IMR-90 (cell line): ENCODE results near the gene HAND2. TPM values are rescaled to one million over a fixed set of nuclear protein-coding genes. Genes with fewer than 3 reads are reported as not detected.

Experiments used
- ATAC-seq: fragments of 200-7000 bp; cut with Tn5 transposase; 2 replicates; pipeline ENCODE4 v1.9.1; 2020; ENCODE audit warnings: low read depth, mild to moderate bottlenecking, moderate library complexity
- BruUV-seq: library from RNA; stranded (reverse); fragments of 400-500 nt; replicated peaks from 2 replicates; lab custom pipeline; 2021; lab: Mats Ljungman, UMichigan
- CTCF ChIA-PET: fragments of 300-600 bp; formaldehyde crosslinking; extraction: SDS; loops from one replicate; lab custom pipeline; 2021; ENCODE audit warnings: antibody characterized with exemption; lab: Yijun Ruan, JAX
- POLR2A ChIA-PET: fragments of 300-600 bp; sonication (Branson Sonifier 250); formaldehyde crosslinking; loops from one replicate; lab custom pipeline; 2022; ENCODE audit warnings: antibody characterized with exemption; ENCODE audit not compliant: unreplicated experiment; lab: Charles Lee
- DNase-seq: peaks from one replicate; pipeline ENCODE4 v3.0.0; 2013
- H2AFZ ChIP-seq: replicated peaks from 2 replicates; pipeline ENCODE3; 2013; ENCODE audit warnings: low read length, mild to moderate bottlenecking; ENCODE audit not compliant: poor library complexity
- H2AK5ac ChIP-seq: 2 replicates; pipeline ENCODE4 v1.6.1; 2013; ENCODE audit warnings: low read depth, low read length, inconsistent platforms
- H2AK9ac ChIP-seq: replicated peaks from 2 replicates; pipeline ENCODE3; 2013; ENCODE audit warnings: mild to moderate bottlenecking, low read depth, low read length, moderate library complexity; ENCODE audit not compliant: poor library complexity
- H2BK120ac ChIP-seq: 2 replicates; pipeline ENCODE4 v1.6.1; 2013; ENCODE audit warnings: low read depth, low read length, inconsistent platforms
- H2BK15ac ChIP-seq: 3 replicates; pipeline ENCODE4 v1.6.1; 2013; ENCODE audit warnings: low read depth, low read length, inconsistent platforms
- H2BK20ac ChIP-seq: 2 replicates; pipeline ENCODE4 v1.6.1; 2013; ENCODE audit warnings: low read depth, mild to moderate bottlenecking, inconsistent platforms, low read length, moderate library complexity
- H2BK5ac ChIP-seq: 2 replicates; pipeline ENCODE4 v1.6.1; 2013; ENCODE audit warnings: mild to moderate bottlenecking, low read depth, low read length, inconsistent platforms; ENCODE audit not compliant: poor library complexity, severe bottlenecking
- H3K14ac ChIP-seq: replicated peaks from 2 replicates; pipeline ENCODE4 v1.6.1; 2013; ENCODE audit warnings: low read depth, low read length, inconsistent platforms
- H3K18ac ChIP-seq: 2 replicates; pipeline ENCODE4 v1.6.1; 2013; ENCODE audit warnings: low read depth, low read length, control low read depth
- H3K23ac ChIP-seq: 2 replicates; pipeline ENCODE4 v1.6.1; 2013; ENCODE audit warnings: low read depth, low read length, inconsistent platforms
- H3K27ac ChIP-seq: 2 replicates; pipeline ENCODE4 v1.5.1; 2013; ENCODE audit warnings: mild to moderate bottlenecking, control low read depth, low read length; ENCODE audit not compliant: insufficient read depth
- H3K27me3 ChIP-seq: 2 replicates; pipeline ENCODE4 v1.6.1; 2013; ENCODE audit warnings: low read length; ENCODE audit not compliant: control insufficient read depth, insufficient read depth
- H3K36me3 ChIP-seq: 2 replicates; pipeline ENCODE4 v1.6.1; 2013; ENCODE audit warnings: low read length, mixed read lengths; ENCODE audit not compliant: control insufficient read depth, insufficient read depth
- H3K4ac ChIP-seq: 2 replicates; pipeline ENCODE4 v1.6.1; 2013; ENCODE audit warnings: low read depth, low read length, inconsistent platforms
- H3K4me1 ChIP-seq: 2 replicates; pipeline ENCODE4 v1.6.1; 2013; ENCODE audit warnings: low read length, mixed read lengths; ENCODE audit not compliant: control insufficient read depth, insufficient read depth
- H3K4me2 ChIP-seq: 2 replicates; pipeline ENCODE4 v1.6.1; 2013; ENCODE audit warnings: low read depth, mild to moderate bottlenecking, control low read depth, low read length, moderate library complexity
- H3K4me3 ChIP-seq: 2 replicates; pipeline ENCODE4 v1.5.1; 2013; ENCODE audit warnings: low read depth, mild to moderate bottlenecking, control low read depth, low read length, moderate library complexity; ENCODE audit not compliant: insufficient read depth
- H3K56ac ChIP-seq: 2 replicates; pipeline ENCODE4 v1.6.1; 2013; ENCODE audit warnings: low read length, inconsistent platforms; ENCODE audit not compliant: insufficient read depth; ENCODE audit errors: extremely low read depth
- H3K79me1 ChIP-seq, 2 experiments: 2 replicates each; pipeline ENCODE4 v1.6.1; 2013; ENCODE audit warnings: low read length in 2 of 2, inconsistent platforms in 1 of 2, low read depth in 1 of 2
- H3K9ac ChIP-seq: 2 replicates; pipeline ENCODE4 v1.6.1; 2013; ENCODE audit warnings: low read depth, low read length, control low read depth
- H3K9me1 ChIP-seq: 2 replicates; pipeline ENCODE4 v1.6.1; 2013; ENCODE audit warnings: low read length, inconsistent platforms; ENCODE audit not compliant: insufficient read depth
- H3K9me3 ChIP-seq: 2 replicates; pipeline ENCODE4 v1.6.1; 2013; ENCODE audit warnings: low read length; ENCODE audit not compliant: control insufficient read depth, insufficient read depth
- H4K20me1 ChIP-seq: 2 replicates; pipeline ENCODE4 v1.6.1; 2013; ENCODE audit warnings: low read length, inconsistent platforms; ENCODE audit not compliant: insufficient read depth
- H4K5ac ChIP-seq: 2 replicates; pipeline ENCODE4 v1.6.1; 2013; ENCODE audit warnings: mild to moderate bottlenecking, low read depth, low read length, control low read depth
- H4K8ac ChIP-seq, 2 experiments: 2 replicates each; pipeline ENCODE4 v1.6.1; 2013; ENCODE audit warnings: low read depth in 2 of 2, low read length in 2 of 2, control low read depth in 1 of 2, inconsistent platforms in 1 of 2
- H4K91ac ChIP-seq: 2 replicates; pipeline ENCODE4 v1.6.1; 2013; ENCODE audit warnings: low read depth, low read length, inconsistent platforms; ENCODE audit not compliant: insufficient read depth
- MXI1 ChIP-seq: IDR thresholded peaks from 2 replicates; pipeline ENCODE4 v1.6.1; 2012; ENCODE audit warnings: low read depth, mild to moderate bottlenecking, low read length, moderate library complexity, borderline replicate concordance
- POLR2A ChIP-seq: IDR thresholded peaks from 2 replicates; pipeline ENCODE4 v1.6.1; 2012; ENCODE audit warnings: mild to moderate bottlenecking, low read depth, low read length
- WGBS, 2 experiments: methylation state at CpG; one replicate each; pipeline versions ENCODE4 v1.1.5 to v1.1.7; 2013; ENCODE audit warnings: missing lambda C conversion rate in 2 of 2; ENCODE audit not compliant: insufficient read length in 1 of 2; ENCODE audit errors: extremely low coverage in 2 of 2; 5-methylcytosine and 5-hydroxymethylcytosine counted together
- dilution Hi-C: fragments of 300-500 bp; cut with HindIII; formaldehyde crosslinking; loops from one replicate; pipeline ENCODE4 v1.14.3; 2018; ENCODE audit warnings: low sequenced_read_pairs; ENCODE audit not compliant: unreplicated experiment
- in situ Hi-C: fragments of 300-500 bp; cut with MboI; formaldehyde crosslinking; loops from 3 replicates; pipeline ENCODE4 v1.14.3; 2019; ENCODE audit warnings: low sequenced_read_pairs, inconsistent platforms, mixed read lengths
- intact Hi-C: fragments of 100-400 bp; cut with micrococcal nuclease; formaldehyde crosslinking; loops from 2 replicates; pipeline ENCODE4 v1.10.0; 2022
- polyA plus RNA-seq, 3 experiments: library from polyadenylated mRNA; depleted of rRNA; stranded (reverse); fragments of >200 nt; gene quantifications; 2 replicates each; pipeline ENCODE4 v1.2.3, GENCODE V29; 2012; ENCODE audit warnings: low replicate concordance in 1 of 3
- total RNA-seq: library from RNA; depleted of rRNA; stranded (reverse); fragments of >200 nt; gene quantifications from 2 replicates; pipeline ENCODE4 v1.2.3, GENCODE V29; 2012

Gene HAND2
- total and polyA plus RNA-seq, 2 of the 4 experiments (the other 2 are of a cell fraction): 0.36 to 0.97 TPM

- Histone ChIP-seq H3K9me1 (no peaks in the 10 kb centered on the region), H2BK5ac (no peak overlapping the region), H2AK5ac (no peak overlapping the region), H3K27me3 (peaks cover 78% of the 10 kb centered on the region), H3K56ac (no peak overlapping the region), H2BK120ac (no peak overlapping the region), H3K23ac (no peak overlapping the region), H4K8ac (no peak overlapping the region), H3K4ac (no peak overlapping the region), H3K27ac (no peak overlapping the region), H4K20me1 (no peaks in the 10 kb centered on the region), H3K4me2 (no peak overlapping the region), H3K9me3 (peaks cover 18% of the 10 kb centered on the region; the same call in 1 of the 2 replicates), H3K18ac (no peak overlapping the region), H3K79me1 (no peaks in the 10 kb centered on the region), H2AK9ac (no peak overlapping the region), H3K4me3 (no peak overlapping the region), H4K91ac (no peak overlapping the region), H4K5ac (no peak overlapping the region), H3K14ac (no peak overlapping the region), H3K4me1 (no peaks in the 10 kb centered on the region), H2BK15ac (no peak overlapping the region), H3K9ac (no peak overlapping the region), H3K36me3 (no peaks in the 10 kb centered on the region), H2BK20ac (no peak overlapping the region), H2AFZ (no peak overlapping the region)
- TF ChIP-seq MXI1 (no peak), POLR2A (no peak)
- dilution Hi-C loops (no loop called here), intact Hi-C loops (no loop called here), in situ Hi-C loops (no loop called here)
- WGBS, 2 experiments: 38% methylated on average over 1 of the region's 10 CpGs; no CpG with 5 or more reads in 1 of the 2 experiments
- ATAC-seq: no peak
- ChIA-PET CTCF (no interaction called here), POLR2A (interaction anchor here (0.7 kb wide), 1 partner anchor 32 kb away, joined by 12 read pairs; no protein-coding TSS in a partner anchor)
- BruUV-seq: no TSS peak
- DNase-seq: no peak
Measured at GRCh38 chr4:173526027-173526482, 4.0 kb downstream of the HAND2 start.
